Keratinocyte (primary cell): ENCODE measurements around the gene EPC2. TPM values are rescaled to one million over a fixed set of nuclear protein-coding genes. Genes with fewer than 3 reads are reported as not detected.
"Not testable (repeated sequence)": the region's sequence is repeated elsewhere in the genome, so short reads cannot be mapped to it uniquely, and the experiment has no call there.

Source experiments
- DNase-seq: peaks from one replicate; pipeline ENCODE4 v3.0.0-alpha.2; 2011; ENCODE audit warnings: low read depth, missing footprints, low spot score
- FAIRE-seq: peaks from 2 replicates; lab custom pipeline; 2011; peaks lifted over from hg19 to GRCh38; lab: Jason Lieb, UNC
- H2AFZ ChIP-seq: 2 replicates; pipeline ENCODE4 v1.6.0; 2012; ENCODE audit warnings: low read length, control low read depth, inconsistent platforms; ENCODE audit not compliant: control insufficient read depth
- H3K27ac ChIP-seq: 2 replicates; pipeline ENCODE4 v1.5.1; 2011; ENCODE audit warnings: low read length; ENCODE audit not compliant: control insufficient read depth, insufficient read depth
- H3K27me3 ChIP-seq: 3 replicates; pipeline ENCODE4 v1.6.0; 2011; ENCODE audit warnings: low read length; ENCODE audit not compliant: control insufficient read depth, insufficient read depth; ENCODE audit errors: extremely low read depth
- H3K36me3 ChIP-seq, 2 experiments: 2 replicates in 1 of 2; 3 replicates in 1 of 2; pipeline ENCODE4 v1.5.1; 2011; ENCODE audit warnings: low read length in 2 of 2, mild to moderate bottlenecking in 1 of 2; ENCODE audit not compliant: control insufficient read depth in 2 of 2, insufficient read depth in 2 of 2; ENCODE audit errors: extremely low read depth in 1 of 2
- H3K4me1 ChIP-seq: 3 replicates; pipeline ENCODE4 v1.5.1; 2011; ENCODE audit warnings: low read length; ENCODE audit not compliant: control insufficient read depth, insufficient read depth; ENCODE audit errors: extremely low read depth
- H3K4me2 ChIP-seq: 3 replicates; pipeline ENCODE4 v1.6.0; 2011; ENCODE audit warnings: low read depth, low read length; ENCODE audit not compliant: control insufficient read depth, insufficient read depth; ENCODE audit errors: extremely low read depth
- H3K4me3 ChIP-seq, 3 experiments: fragments of 200-600 bp in 1 of 3; sonication (generic) in 1 of 3; 2 replicates in 2 of 3; 3 replicates in 1 of 3; pipeline ENCODE4 v1.5.1; 2011 to 2016; ENCODE audit warnings: low read length in 3 of 3, mild to moderate bottlenecking in 3 of 3, control low read depth in 2 of 3, inconsistent platforms in 1 of 3, low read depth in 1 of 3, mixed read lengths in 1 of 3, mixed run types in 1 of 3, moderate library complexity in 1 of 3; ENCODE audit not compliant: control insufficient read depth in 2 of 3, insufficient read depth in 2 of 3; ENCODE audit errors: extremely low read depth in 1 of 3
- H3K79me2 ChIP-seq: 2 replicates; pipeline ENCODE4 v1.6.0; 2012; ENCODE audit warnings: low read length; ENCODE audit not compliant: control insufficient read depth, insufficient read depth
- H3K9ac ChIP-seq: 3 replicates; pipeline ENCODE4 v1.6.0; 2011; ENCODE audit warnings: low read length; ENCODE audit not compliant: control insufficient read depth, insufficient read depth; ENCODE audit errors: extremely low read depth
- H3K9me1 ChIP-seq: 3 replicates; pipeline ENCODE4 v1.6.0; 2011; ENCODE audit warnings: low read length; ENCODE audit not compliant: control insufficient read depth, insufficient read depth; ENCODE audit errors: extremely low read depth
- H3K9me3 ChIP-seq: 2 replicates; pipeline ENCODE4 v1.5.1; 2012; ENCODE audit warnings: low read depth, low read length; ENCODE audit not compliant: control insufficient read depth
- H4K20me1 ChIP-seq: 3 replicates; pipeline ENCODE4 v1.6.0; 2011; ENCODE audit warnings: low read length; ENCODE audit not compliant: control insufficient read depth, insufficient read depth; ENCODE audit errors: extremely low read depth
- EZH2 ChIP-seq: IDR thresholded peaks from one replicate; pipeline ENCODE4 v1.6.1; 2012; ENCODE audit warnings: inconsistent platforms, mild to moderate bottlenecking, low read length, moderate library complexity
- dilution Hi-C: fragments of 300-500 bp; cut with MboI; formaldehyde crosslinking; loops from one replicate; pipeline ENCODE4 v1.7.0; 2020; ENCODE audit warnings: low sequenced_read_pairs; ENCODE audit not compliant: extremely low pct_ligation_motif_present
- polyA plus RNA-seq, 5 experiments: library from polyadenylated mRNA; depleted of rRNA in 3 of 5; stranded (reverse) in 3 of 5; stranded (forward) in 1 of 5; unstranded in 1 of 5; fragments of >200 nt; gene quantifications; 1 replicate in 1 of 5; 2 replicates in 3 of 5; 3 replicates in 1 of 5; pipeline versions ENCODE4 v1.2.1 to v1.2.3, GENCODE V29; 2011 to 2012; ENCODE audit warnings: missing spikeins in 2 of 5, low read depth in 1 of 5, low replicate concordance in 1 of 5
- TF ChIP-seq, protein P1 (sequence below), 3 experiments: IDR thresholded peaks in 1 of 3; conservative IDR thresholded peaks in 1 of 3; optimal IDR thresholded peaks in 1 of 3; 2 replicates in 2 of 3; 3 replicates in 1 of 3; pipeline versions ENCODE3 to v1.5.1; 2011; ENCODE audit warnings: low read length in 3 of 3, mild to moderate bottlenecking in 3 of 3, moderate library complexity in 2 of 3, control low read depth in 1 of 3, inconsistent platforms in 1 of 3; ENCODE audit not compliant: insufficient read depth in 2 of 3; ENCODE audit errors: extremely low read depth in 1 of 3

The EPC2 gene
- polyA plus RNA-seq, 1 donor (not counting 4 experiments of a cell fraction or from before 2014, with no cell fraction given), result 13.1 TPM

DNA sequence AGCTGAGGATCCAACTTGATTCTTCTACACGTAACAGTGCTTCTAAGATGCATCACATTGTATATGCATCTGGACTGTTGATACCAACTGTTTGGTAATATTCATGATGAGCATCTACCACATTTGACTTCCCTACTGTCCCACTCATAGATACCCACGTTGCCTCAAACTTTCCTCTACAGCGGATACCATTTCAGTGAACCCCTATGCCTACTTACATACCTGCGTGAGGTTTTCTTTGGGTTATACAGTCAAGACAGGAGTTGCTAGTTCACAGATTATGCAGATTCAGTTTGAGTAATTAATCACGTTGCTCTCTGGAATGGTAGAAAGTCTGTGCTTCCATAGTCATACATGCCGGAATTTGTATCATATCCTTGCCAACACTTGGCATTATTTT is 40.0 kb downstream of the EPC2 start:
- no peaks in the 10 kb centered on the region for H3K36me3 ChIP-seq
- H3K27ac ChIP-seq, result no peak overlapping the region
- H3K4me1 ChIP-seq, result no peaks in the 10 kb centered on the region
- H3K9me3 ChIP-seq, result no peaks in the 10 kb centered on the region
- dilution Hi-C loops, result no loop called here
- no peak for FAIRE-seq
- no peak overlapping the region for H3K9ac ChIP-seq
- H3K27me3 ChIP-seq, result no peaks in the 10 kb centered on the region
- no peak overlapping the region for H3K4me2 ChIP-seq
- H3K4me3 ChIP-seq, result no peak overlapping the region
- no peak for DNase-seq
- H2AFZ ChIP-seq, result no peak overlapping the region
- H4K20me1 ChIP-seq, result no peaks in the 10 kb centered on the region
- no peaks in the 10 kb centered on the region for H3K9me1 ChIP-seq
- TF ChIP-seq EZH2, result no peak
- TF ChIP-seq, protein P1, sequence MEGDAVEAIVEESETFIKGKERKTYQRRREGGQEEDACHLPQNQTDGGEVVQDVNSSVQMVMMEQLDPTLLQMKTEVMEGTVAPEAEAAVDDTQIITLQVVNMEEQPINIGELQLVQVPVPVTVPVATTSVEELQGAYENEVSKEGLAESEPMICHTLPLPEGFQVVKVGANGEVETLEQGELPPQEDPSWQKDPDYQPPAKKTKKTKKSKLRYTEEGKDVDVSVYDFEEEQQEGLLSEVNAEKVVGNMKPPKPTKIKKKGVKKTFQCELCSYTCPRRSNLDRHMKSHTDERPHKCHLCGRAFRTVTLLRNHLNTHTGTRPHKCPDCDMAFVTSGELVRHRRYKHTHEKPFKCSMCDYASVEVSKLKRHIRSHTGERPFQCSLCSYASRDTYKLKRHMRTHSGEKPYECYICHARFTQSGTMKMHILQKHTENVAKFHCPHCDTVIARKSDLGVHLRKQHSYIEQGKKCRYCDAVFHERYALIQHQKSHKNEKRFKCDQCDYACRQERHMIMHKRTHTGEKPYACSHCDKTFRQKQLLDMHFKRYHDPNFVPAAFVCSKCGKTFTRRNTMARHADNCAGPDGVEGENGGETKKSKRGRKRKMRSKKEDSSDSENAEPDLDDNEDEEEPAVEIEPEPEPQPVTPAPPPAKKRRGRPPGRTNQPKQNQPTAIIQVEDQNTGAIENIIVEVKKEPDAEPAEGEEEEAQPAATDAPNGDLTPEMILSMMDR (optimal IDR thresholded peaks at IDR 0.05 in 1 of 3, IDR thresholded peaks at IDR 0.05 in 1 of 3, conservative IDR thresholded peaks at IDR 0.05 in 1 of 3; ENCODE audit: extremely low read depth in 1 of 3, insufficient read depth in 2 of 3, low read length in 3 of 3), result no peak
- H3K79me2 ChIP-seq, result peaks cover 82% of the 10 kb centered on the region

DNA sequence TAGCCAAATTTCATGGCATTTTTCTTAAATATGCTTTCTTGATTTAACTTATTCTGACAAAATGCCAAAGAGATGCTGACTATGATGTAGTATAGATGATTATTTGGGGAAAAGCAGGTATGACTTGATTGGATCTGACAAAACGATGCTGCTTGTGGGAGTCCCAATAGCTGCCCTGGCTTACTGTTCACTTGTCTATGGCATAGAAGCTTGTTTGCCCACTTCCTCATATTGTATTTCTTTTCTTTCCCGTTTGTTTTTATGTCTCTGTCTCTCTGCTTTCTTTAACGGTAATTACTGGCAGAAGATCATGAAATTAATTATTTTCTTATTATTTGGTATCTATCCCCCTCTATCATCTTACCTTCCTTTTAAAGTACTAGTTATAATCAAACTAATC is 43.0 kb downstream of the EPC2 start:
- Histone ChIP-seq H3K79me2 (peaks cover 59% of the 10 kb centered on the region), H3K27me3 (no peaks in the 10 kb centered on the region), H3K4me2 (no peak overlapping the region), H3K36me3 (no peaks in the 10 kb centered on the region), H2AFZ (no peak overlapping the region), H3K4me3 (no peak overlapping the region), H3K9ac (no peak overlapping the region), H3K9me3 (no peaks in the 10 kb centered on the region), H3K9me1 (no peaks in the 10 kb centered on the region), H4K20me1 (no peaks in the 10 kb centered on the region), H3K4me1 (no peaks in the 10 kb centered on the region), H3K27ac (no peak overlapping the region)
- FAIRE-seq, result no peak
- no peak for TF ChIP-seq EZH2
- dilution Hi-C loops, result no loop called here
- DNase-seq, result no peak

DNA sequence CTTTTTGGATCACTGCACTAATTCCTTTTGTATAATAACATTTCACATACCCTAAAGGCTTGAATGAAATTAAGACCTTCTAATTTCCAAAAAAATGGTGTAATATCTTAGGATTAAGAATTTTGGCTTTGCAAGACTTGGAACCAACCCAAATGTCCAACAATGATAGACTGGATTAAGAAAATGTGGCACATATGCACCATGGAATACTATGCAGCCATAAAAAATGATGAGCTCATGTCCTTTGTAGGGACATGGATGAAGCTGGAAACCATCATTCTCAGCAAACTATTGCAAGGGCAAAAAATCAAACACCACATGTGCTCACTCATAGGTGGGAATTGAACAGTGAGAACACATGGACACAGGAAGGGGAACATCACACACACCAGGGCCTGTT is 43.5 kb downstream of the EPC2 start:
- H3K4me2 ChIP-seq, H3K9me3 ChIP-seq, H3K36me3 ChIP-seq, H3K9ac ChIP-seq, H3K4me1 ChIP-seq, H3K27ac ChIP-seq, dilution Hi-C loops, H3K4me3 ChIP-seq, H3K9me1 ChIP-seq, H2AFZ ChIP-seq, H4K20me1 ChIP-seq, DNase-seq, H3K27me3 ChIP-seq, FAIRE-seq: not testable (repeated sequence)
- peaks cover 54% of the 10 kb centered on the region for H3K79me2 ChIP-seq
